ENCODE data around the gene MIA. TPM values are rescaled to one million over a fixed set of nuclear protein-coding genes. Genes with fewer than 3 reads are reported as not detected.

Gene MIA
- total and polyA plus RNA-seq, 2 of the 8 experiments (the other 6 are each of a cell fraction or from before 2014, with no cell fraction given): not detected

GRCh38 chr19:40804783-40805242 lies 29.5 kb downstream of the MIA start:
- H2BK20ac ChIP-seq (ENCODE audit: low read length): no peak overlapping the region
- no peak overlapping the region for H2BK120ac ChIP-seq (replicated peaks; ENCODE audit: low read depth, low read length)
- peaks cover 3% of the 10 kb centered on the region; the same call in 1 of the 2 replicates for H3K23me2 ChIP-seq (ENCODE audit: low read depth, low read length)
- peaks cover 37% of the 10 kb centered on the region for H3K79me1 ChIP-seq (ENCODE audit: low read depth, low read length)
- H3K18ac ChIP-seq (ENCODE audit: extremely low read depth, low read length): no peak overlapping the region
- CTCF ChIA-PET (ENCODE audit: partially characterized antibody): interaction anchor here (0.7 to 4.4 kb wide), 9 partner anchors 9 to 143 kb away, joined by 3 to 26 read pairs (median 4); partner anchors contain the start of genes COQ8B, ITPKC and RAB4B
- peaks cover 50 to 72% of the 10 kb centered on the region in 2 experiments for H4K20me1 ChIP-seq (replicated peaks in 1 of 2; ENCODE audit: control insufficient read depth in 1 of 2, insufficient read depth in 2 of 2, low read length in 2 of 2)
- H2AK5ac ChIP-seq (ENCODE audit: low read depth, low read length): 0 out of 2 replicates have a peak overlapping the region, but pooled peaks have one; percentile 28
- H3K9ac ChIP-seq (replicated peaks in 1 of 4; ENCODE audit: extremely low read depth in 1 of 4, low read depth in 3 of 4, low read length in 3 of 4): no peak overlapping the region
- no peaks in the 10 kb centered on the region for H3K27me3 ChIP-seq (replicated peaks in 1 of 4; ENCODE audit: control insufficient read depth in 3 of 4, extremely low read depth in 1 of 4, insufficient read depth in 3 of 4, low read length in 3 of 4)
- H3K79me2 ChIP-seq (ENCODE audit: control insufficient read depth in 1 of 2, insufficient read depth in 2 of 2, low read length in 2 of 2): peaks cover 14 to 75% of the 10 kb centered on the region in 2 experiments
- POLR2A ChIA-PET (ENCODE audit: partially characterized antibody): interaction anchor here (0.7 to 15.7 kb wide), 10 partner anchors 9 to 335 kb away, joined by 3 to 241 read pairs (median 6); partner anchors contain the start of genes ACTMAP, COQ8B, ITPKC and MIA
- H3K56ac ChIP-seq (replicated peaks; ENCODE audit: insufficient read length, low read depth, low read length): no peak overlapping the region
- DNase-seq (ENCODE audit: low read depth in 1 of 2, low spot score in 2 of 2): no peak
- H3K36me3 ChIP-seq (ENCODE audit: control insufficient read depth in 2 of 4, insufficient read depth in 4 of 4, low read length in 3 of 4): peaks cover 6 to 53% (median 19%) of the 10 kb centered on the region in 4 experiments; a peak in 7 of 8 replicates
- H4K91ac ChIP-seq (replicated peaks; ENCODE audit: insufficient read length, low read length): no peak overlapping the region
- 0 out of 2 replicates have a peak overlapping the region, but pooled peaks have one; percentile 35 for H2BK5ac ChIP-seq (ENCODE audit: low read depth, low read length)
- H3K14ac ChIP-seq (ENCODE audit: insufficient read length): no peak overlapping the region
- no peak overlapping the region for H2AFZ ChIP-seq (ENCODE audit: low read length)
- H3K4ac ChIP-seq (replicated peaks; ENCODE audit: insufficient read length, low read depth, low read length): no peak overlapping the region
- H3K4me1 ChIP-seq (replicated peaks in 1 of 4; ENCODE audit: control insufficient read depth in 3 of 4, insufficient read depth in 4 of 4, low read length in 3 of 4): peaks cover 3 to 65% (median 35%) of the 10 kb centered on the region in 4 experiments
- no peak overlapping the region for H2BK15ac ChIP-seq (ENCODE audit: low read length)
- no peak overlapping the region; a peak in 1 of 4 replicates for H3K4me2 ChIP-seq (ENCODE audit: insufficient read depth in 1 of 2, low read depth in 2 of 2, low read length in 2 of 2)
- WGBS, 2 experiments (ENCODE audit: extremely low coverage in 1 of 2, insufficient coverage in 1 of 2, insufficient read length in 1 of 2, insufficient replicate concordance in 2 of 2, low coverage in 1 of 2, low lambda C conversion rate in 2 of 2, missing lambda C conversion rate in 1 of 2): 91% methylated on average over 7 of the region's 7 CpGs; no CpG with 5 or more reads in 1 of the 2 experiments
- FAIRE-seq: no peak
- H3K23ac ChIP-seq (ENCODE audit: insufficient read length): no peak overlapping the region
- no peak overlapping the region for H4K8ac ChIP-seq (ENCODE audit: extremely low read depth, insufficient read depth, low read length)
- no peaks in the 10 kb centered on the region for H3K9me3 ChIP-seq (ENCODE audit: insufficient read depth in 2 of 2, low read depth in 1 of 2, low read length in 1 of 2)
- no peak overlapping the region for H4K5ac ChIP-seq (ENCODE audit: insufficient read length, low read depth, low read length)
- H2BK12ac ChIP-seq (ENCODE audit: low read depth, low read length): no peak overlapping the region
- no peak overlapping the region for H3K27ac ChIP-seq (ENCODE audit: low read depth, low read length)
- H3K4me3 ChIP-seq (ENCODE audit: extremely low read depth in 1 of 4, insufficient read depth in 2 of 4, low read depth in 3 of 4, low read length in 4 of 4): no peak overlapping the region
- TF ChIP-seq CREB1 (IDR thresholded peaks at IDR 0.05) (no peak), EP300 (IDR thresholded peaks at IDR 0.05; ENCODE audit: borderline replicate concordance in 1 of 2, low read depth in 2 of 2, low read length in 2 of 2) (no peak), ASH2L (IDR thresholded peaks at IDR 0.05; ENCODE audit: low read length) (no peak), FOSL1 (IDR thresholded peaks at IDR 0.05; ENCODE audit: insufficient read depth, low read depth, low read length) (no peak), SIRT6 (IDR thresholded peaks at IDR 0.05; ENCODE audit: low read length) (no peak), ATF3 (IDR thresholded peaks at IDR 0.05; ENCODE audit: insufficient read depth, low read depth, low read length) (no peak), CBX8 (IDR thresholded peaks at IDR 0.05; ENCODE audit: borderline replicate concordance, low read depth, low read length) (no peak), SUZ12 (IDR thresholded peaks at IDR 0.05; ENCODE audit: low read length) (no peak), KDM1A (IDR thresholded peaks at IDR 0.05; ENCODE audit: borderline replicate concordance, low read length) (no peak), NANOG (IDR thresholded peaks at IDR 0.05; ENCODE audit: insufficient read depth, low read depth, low read length, poor library complexity, severe bottlenecking) (no peak), HDAC6 (IDR thresholded peaks at IDR 0.05; ENCODE audit: low read depth, low read length) (no peak)
- TF ChIP-seq, protein P1, sequence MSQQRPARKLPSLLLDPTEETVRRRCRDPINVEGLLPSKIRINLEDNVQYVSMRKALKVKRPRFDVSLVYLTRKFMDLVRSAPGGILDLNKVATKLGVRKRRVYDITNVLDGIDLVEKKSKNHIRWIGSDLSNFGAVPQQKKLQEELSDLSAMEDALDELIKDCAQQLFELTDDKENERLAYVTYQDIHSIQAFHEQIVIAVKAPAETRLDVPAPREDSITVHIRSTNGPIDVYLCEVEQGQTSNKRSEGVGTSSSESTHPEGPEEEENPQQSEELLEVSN (IDR thresholded peaks at IDR 0.05): no peak

All from H1 (cell line).